ENCODE measurements around the gene PIK3CA. TPM values are rescaled to one million over a fixed set of nuclear protein-coding genes. Genes with fewer than 3 reads are reported as not detected.
"Not testable (repeated sequence)": the region's sequence is repeated elsewhere in the genome, so short reads cannot be mapped to it uniquely, and the experiment has no call there.

The PIK3CA gene
- total RNA-seq, 1 donor from 2014 or later = 20.1 TPM

- no peaks in the 10 kb centered on the region for H3K9me3 ChIP-seq
- DNase-seq (ENCODE audit: extremely low spot score in 2 of 2) = no peak
- H3K4me3 ChIP-seq = no peak overlapping the region
- H3K4me1 ChIP-seq = peaks cover 16% of the 10 kb centered on the region
- TF ChIP-seq CTCF (IDR thresholded peaks at IDR 0.05) = no peak
- TF ChIP-seq POLR2A (IDR thresholded peaks at IDR 0.05) = no peak
- H3K27ac ChIP-seq = no peak overlapping the region
- no peaks in the 10 kb centered on the region for H3K27me3 ChIP-seq
- peaks cover 0 to 16% of the 10 kb centered on the region in 2 donors for H3K36me3 ChIP-seq
- intact Hi-C loops (cut with DNase I) = no loop called here
These were observed 52.6 kb downstream of the PIK3CA start for GRCh38 chr3:179200790-179201189.

GRCh38 chr3:179215550-179215949 lies 67.4 kb downstream of the PIK3CA start:
- H3K27me3 ChIP-seq; intact Hi-C loops (cut with DNase I); H3K27ac ChIP-seq; DNase-seq (ENCODE audit: extremely low spot score in 2 of 2); H3K4me3 ChIP-seq; H3K4me1 ChIP-seq; H3K9me3 ChIP-seq: not testable (repeated sequence)
- peaks cover 0 to 22% of the 10 kb centered on the region in 2 donors for H3K36me3 ChIP-seq

GRCh38 chr3:179218213-179218612 lies 70.1 kb downstream of the PIK3CA start:
- H3K27me3 ChIP-seq; H3K4me3 ChIP-seq; H3K27ac ChIP-seq; H3K4me1 ChIP-seq; H3K9me3 ChIP-seq; DNase-seq (ENCODE audit: extremely low spot score in 2 of 2); intact Hi-C loops (cut with DNase I): not testable (repeated sequence)
- H3K36me3 ChIP-seq = peaks cover 0 to 12% of the 10 kb centered on the region in 2 donors

- TF ChIP-seq POLR2A (IDR thresholded peaks at IDR 0.05) (no peak), POLR2AphosphoS5 (IDR thresholded peaks at IDR 0.05; ENCODE audit: insufficient read depth in 1 of 2, low read depth in 1 of 2) (no peak), CTCF (IDR thresholded peaks at IDR 0.05) (no peak)
- Histone ChIP-seq H3K4me1 (no peaks in the 10 kb centered on the region), H3K27ac (no peak overlapping the region), H3K9me3 (no peaks in the 10 kb centered on the region), H3K36me3 (peaks cover 0 to 24% of the 10 kb centered on the region in 2 donors), H3K27me3 (no peaks in the 10 kb centered on the region), H3K4me3 (no peak overlapping the region)
- intact Hi-C loops (cut with DNase I) = no loop called here
- DNase-seq (ENCODE audit: extremely low spot score in 2 of 2) = no peak
These were observed 75.4 kb downstream of the PIK3CA start for GRCh38 chr3:179223548-179223947.

DNA sequence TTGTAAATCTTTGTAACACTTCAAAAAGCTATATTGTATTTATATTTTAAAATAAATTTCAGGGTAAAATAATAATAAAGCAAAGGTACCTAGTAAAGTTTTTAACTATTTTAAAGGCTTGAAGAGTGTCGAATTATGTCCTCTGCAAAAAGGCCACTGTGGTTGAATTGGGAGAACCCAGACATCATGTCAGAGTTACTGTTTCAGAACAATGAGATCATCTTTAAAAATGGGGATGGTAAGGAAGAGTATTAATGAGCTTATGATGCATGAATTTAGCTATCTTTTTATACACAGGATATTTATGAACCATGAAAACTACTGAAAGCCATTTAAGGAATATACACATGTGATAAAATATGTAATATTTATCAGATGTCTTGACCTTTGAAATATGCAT lies 76.4 kb downstream of the PIK3CA start:
- TF ChIP-seq POLR2AphosphoS5 (IDR thresholded peaks at IDR 0.05; ENCODE audit: insufficient read depth in 1 of 2, low read depth in 1 of 2) (no peak), CTCF (IDR thresholded peaks at IDR 0.05) (no peak), POLR2A (IDR thresholded peaks at IDR 0.05) (no peak)
- H3K27ac ChIP-seq = no peak overlapping the region
- intact Hi-C loops (cut with DNase I) = no loop called here
- no peaks in the 10 kb centered on the region for H3K27me3 ChIP-seq
- H3K36me3 ChIP-seq = peaks cover 0 to 27% of the 10 kb centered on the region in 2 donors
- no peak overlapping the region for H3K4me3 ChIP-seq
- no peaks in the 10 kb centered on the region for H3K9me3 ChIP-seq
- H3K4me1 ChIP-seq = no peaks in the 10 kb centered on the region
- no peak for DNase-seq (ENCODE audit: extremely low spot score in 2 of 2)

DNA sequence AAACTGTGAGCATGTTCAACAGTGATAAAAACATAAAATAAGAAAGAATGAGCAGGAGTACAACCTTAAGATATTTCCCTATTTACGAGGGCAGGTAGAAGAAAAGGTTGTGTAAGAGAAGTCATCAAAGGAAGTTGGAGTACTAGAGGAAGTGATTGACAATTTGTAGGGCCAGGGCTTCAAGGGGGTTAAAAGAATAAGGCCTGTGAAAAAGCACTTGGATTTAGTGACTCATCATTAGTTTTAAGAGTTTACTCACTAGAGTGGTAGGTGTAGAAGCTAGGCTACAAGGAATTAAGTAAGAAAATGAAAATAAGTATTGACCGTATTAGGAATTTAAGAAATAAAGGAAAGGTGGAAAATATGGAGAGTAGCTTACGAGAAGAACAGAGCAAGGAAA lies 79.2 kb downstream of the PIK3CA start:
- no peak for TF ChIP-seq CTCF (IDR thresholded peaks at IDR 0.05)
- H3K27ac ChIP-seq = no peak overlapping the region
- intact Hi-C loops (cut with DNase I) = no loop called here
- no peaks in the 10 kb centered on the region for H3K27me3 ChIP-seq
- H3K9me3 ChIP-seq = no peaks in the 10 kb centered on the region
- H3K4me1 ChIP-seq = no peaks in the 10 kb centered on the region
- H3K36me3 ChIP-seq = peaks cover 0 to 33% of the 10 kb centered on the region in 2 donors
- H3K4me3 ChIP-seq = no peak overlapping the region
- no peak for DNase-seq (ENCODE audit: extremely low spot score in 2 of 2)

Data from vagina (tissue), 2 donors.